ENCODE results near the gene OSBPL2.

Gene OSBPL2

GRCh38 chr20:62303340-62304226 is 65.3 kb downstream of the OSBPL2 start:
- Histone ChIP-seq H3K9me3 (ENCODE audit: control insufficient read depth in 5 of 5, low read length in 5 of 5) (no peaks in the 10 kb centered on the region), H3K4me3 (ENCODE audit: low read depth in 1 of 5, low read length in 5 of 5) (peak overlapping the region; percentile 88 to 91 (median 90)), H3K36me3 (ENCODE audit: control insufficient read depth in 5 of 5, insufficient read depth in 5 of 5, low read length in 5 of 5) (peaks cover 0 to 45% (median 43%) of the 10 kb centered on the region in 5 donors), H3K4me1 (ENCODE audit: control insufficient read depth in 5 of 5, insufficient read depth in 5 of 5, low read length in 5 of 5) (peaks cover 6 to 31% (median 28%) of the 10 kb centered on the region in 5 donors), H3K9ac (ENCODE audit: low read length in 5 of 5) (peak overlapping the region; percentile 84 to 98 (median 89)), H3K27me3 (ENCODE audit: control insufficient read depth in 5 of 5, insufficient read depth in 4 of 5, low read length in 5 of 5) (no peaks in the 10 kb centered on the region), H3K27ac (ENCODE audit: low read depth, low read length) (peak overlapping the region; percentile 100)

- H3K36me3 ChIP-seq (ENCODE audit: control insufficient read depth in 5 of 5, insufficient read depth in 5 of 5, low read length in 5 of 5), result peaks cover 0 to 52% (median 49%) of the 10 kb centered on the region in 5 donors
- H3K9me3 ChIP-seq (ENCODE audit: control insufficient read depth in 5 of 5, low read length in 5 of 5), result no peaks in the 10 kb centered on the region
- H3K27ac ChIP-seq (ENCODE audit: low read depth, low read length), result peak overlapping the region; percentile 100
- peaks cover 6 to 31% (median 28%) of the 10 kb centered on the region in 5 donors for H3K4me1 ChIP-seq (ENCODE audit: control insufficient read depth in 5 of 5, insufficient read depth in 5 of 5, low read length in 5 of 5)
- no peaks in the 10 kb centered on the region for H3K27me3 ChIP-seq (ENCODE audit: control insufficient read depth in 5 of 5, insufficient read depth in 4 of 5, low read length in 5 of 5)
- H3K9ac ChIP-seq (ENCODE audit: low read length in 5 of 5), result peak overlapping the region; percentile 84 to 98 (median 89)
- peak overlapping the region; percentile 46 to 91 (median 89) for H3K4me3 ChIP-seq (ENCODE audit: low read depth in 1 of 5, low read length in 5 of 5)
Observed at GRCh38 chr20:62304331-62305148, 66.2 kb downstream of the OSBPL2 start.

GRCh38 chr20:62305149-62305764 is 66.9 kb downstream of the OSBPL2 start:
- Histone ChIP-seq H3K9ac (ENCODE audit: low read length in 5 of 5) (peak overlapping the region in 2 of 5 donors; percentile 89 to 98), H3K27ac (ENCODE audit: low read depth, low read length) (no peak overlapping the region), H3K9me3 (ENCODE audit: control insufficient read depth in 5 of 5, low read length in 5 of 5) (no peaks in the 10 kb centered on the region), H3K4me1 (ENCODE audit: control insufficient read depth in 5 of 5, insufficient read depth in 5 of 5, low read length in 5 of 5) (peaks cover 6 to 31% (median 28%) of the 10 kb centered on the region in 5 donors), H3K36me3 (ENCODE audit: control insufficient read depth in 5 of 5, insufficient read depth in 5 of 5, low read length in 5 of 5) (peaks cover 0 to 59% (median 53%) of the 10 kb centered on the region in 5 donors), H3K4me3 (ENCODE audit: low read depth in 1 of 5, low read length in 5 of 5) (peak overlapping the region in 3 of 5 donors; percentile 33 to 90 (median 88)), H3K27me3 (ENCODE audit: control insufficient read depth in 5 of 5, insufficient read depth in 4 of 5, low read length in 5 of 5) (no peaks in the 10 kb centered on the region)

GRCh38 chr20:62305765-62306413 is 67.6 kb downstream of the OSBPL2 start:
- no peaks in the 10 kb centered on the region for H3K9me3 ChIP-seq (ENCODE audit: control insufficient read depth in 5 of 5, low read length in 5 of 5)
- peaks cover 6 to 31% (median 28%) of the 10 kb centered on the region in 5 donors for H3K4me1 ChIP-seq (ENCODE audit: control insufficient read depth in 5 of 5, insufficient read depth in 5 of 5, low read length in 5 of 5)
- H3K27ac ChIP-seq (ENCODE audit: low read depth, low read length), result no peak overlapping the region
- H3K4me3 ChIP-seq (ENCODE audit: low read depth in 1 of 5, low read length in 5 of 5), result no peak overlapping the region
- no peaks in the 10 kb centered on the region for H3K27me3 ChIP-seq (ENCODE audit: control insufficient read depth in 5 of 5, insufficient read depth in 4 of 5, low read length in 5 of 5)
- H3K9ac ChIP-seq (ENCODE audit: low read length in 5 of 5), result peak overlapping the region in 1 of 5 donors; percentile 98
- H3K36me3 ChIP-seq (ENCODE audit: control insufficient read depth in 5 of 5, insufficient read depth in 5 of 5, low read length in 5 of 5), result peaks cover 0 to 64% (median 56%) of the 10 kb centered on the region in 5 donors

GRCh38 chr20:62306414-62307187 is 68.3 kb downstream of the OSBPL2 start:
- peaks cover 0 to 71% (median 62%) of the 10 kb centered on the region in 5 donors for H3K36me3 ChIP-seq (ENCODE audit: control insufficient read depth in 5 of 5, insufficient read depth in 5 of 5, low read length in 5 of 5)
- H3K27ac ChIP-seq (ENCODE audit: low read depth, low read length), result no peak overlapping the region
- H3K4me3 ChIP-seq (ENCODE audit: low read depth in 1 of 5, low read length in 5 of 5), result no peak overlapping the region
- H3K27me3 ChIP-seq (ENCODE audit: control insufficient read depth in 5 of 5, insufficient read depth in 4 of 5, low read length in 5 of 5), result no peaks in the 10 kb centered on the region
- peaks cover 6 to 31% (median 28%) of the 10 kb centered on the region in 5 donors for H3K4me1 ChIP-seq (ENCODE audit: control insufficient read depth in 5 of 5, insufficient read depth in 5 of 5, low read length in 5 of 5)
- no peaks in the 10 kb centered on the region for H3K9me3 ChIP-seq (ENCODE audit: control insufficient read depth in 5 of 5, low read length in 5 of 5)
- H3K9ac ChIP-seq (ENCODE audit: low read length in 5 of 5), result no peak overlapping the region

- peaks cover 0 to 79% (median 70%) of the 10 kb centered on the region in 5 donors for H3K36me3 ChIP-seq (ENCODE audit: control insufficient read depth in 5 of 5, insufficient read depth in 5 of 5, low read length in 5 of 5)
Observed at GRCh38 chr20:62307226-62308101, 69.1 kb downstream of the OSBPL2 start.

GRCh38 chr20:62308102-62308822 is 69.9 kb downstream of the OSBPL2 start:
- H3K27ac ChIP-seq (ENCODE audit: low read depth, low read length), result no peak overlapping the region
- peaks cover 6 to 29% (median 27%) of the 10 kb centered on the region in 5 donors for H3K4me1 ChIP-seq (ENCODE audit: control insufficient read depth in 5 of 5, insufficient read depth in 5 of 5, low read length in 5 of 5)
- peaks cover 0 to 86% (median 76%) of the 10 kb centered on the region in 5 donors for H3K36me3 ChIP-seq (ENCODE audit: control insufficient read depth in 5 of 5, insufficient read depth in 5 of 5, low read length in 5 of 5)
- H3K9ac ChIP-seq (ENCODE audit: low read length in 5 of 5), result no peak overlapping the region
- no peaks in the 10 kb centered on the region for H3K9me3 ChIP-seq (ENCODE audit: control insufficient read depth in 5 of 5, low read length in 5 of 5)
- H3K27me3 ChIP-seq (ENCODE audit: control insufficient read depth in 5 of 5, insufficient read depth in 4 of 5, low read length in 5 of 5), result no peaks in the 10 kb centered on the region
- H3K4me3 ChIP-seq (ENCODE audit: low read depth in 1 of 5, low read length in 5 of 5), result no peak overlapping the region

More at GRCh38 chr20:62307226-62308101, 69.1 kb downstream of the OSBPL2 start:
- no peak overlapping the region for H3K9ac ChIP-seq (ENCODE audit: low read length in 5 of 5)
- H3K27me3 ChIP-seq (ENCODE audit: control insufficient read depth in 5 of 5, insufficient read depth in 4 of 5, low read length in 5 of 5), result no peaks in the 10 kb centered on the region
- H3K4me1 ChIP-seq (ENCODE audit: control insufficient read depth in 5 of 5, insufficient read depth in 5 of 5, low read length in 5 of 5), result peaks cover 6 to 29% (median 28%) of the 10 kb centered on the region in 5 donors
- no peak overlapping the region for H3K27ac ChIP-seq (ENCODE audit: low read depth, low read length)
- no peaks in the 10 kb centered on the region for H3K9me3 ChIP-seq (ENCODE audit: control insufficient read depth in 5 of 5, low read length in 5 of 5)
- H3K4me3 ChIP-seq (ENCODE audit: low read depth in 1 of 5, low read length in 5 of 5), result no peak overlapping the region

All from subcutaneous abdominal adipose tissue (tissue), 5 donors.